ENCODE measurements around the gene TNS1. TPM values are rescaled to one million over a fixed set of nuclear protein-coding genes. Genes with fewer than 3 reads are reported as not detected.

TNS1 gene
- total and polyA plus RNA-seq, 2 experiments from 2014 or later, result 16.2 to 27.6 TPM

- peak overlapping the region; percentile 71 for H3K4me2 ChIP-seq
Observed at GRCh38 chr2:217858519-217859491, 144.0 kb downstream of the TNS1 start.

GRCh38 chr2:217857624-217858506, 144.9 kb downstream of the TNS1 start:
- Histone ChIP-seq H3K4me2 (peak overlapping the region; percentile 71), H3K4me1 (ENCODE audit: insufficient read depth) (peaks cover 21% of the 10 kb centered on the region), H3K9me2 (replicated peaks; ENCODE audit: insufficient read depth) (no peaks in the 10 kb centered on the region), H3K79me2 (peaks cover 20% of the 10 kb centered on the region), H3K27me3 (no peaks in the 10 kb centered on the region), H3K4me3 (no peak overlapping the region), H3K27ac (peak overlapping the region; percentile 88), H3K9me3 (ENCODE audit: low read depth) (no peaks in the 10 kb centered on the region), H4K20me1 (ENCODE audit: insufficient read depth, poor library complexity, severe bottlenecking) (no peaks in the 10 kb centered on the region), H3K36me3 (replicated peaks; ENCODE audit: insufficient read depth, low read depth) (no peaks in the 10 kb centered on the region), H2AFZ (no peak overlapping the region)
- TF ChIP-seq CTCF (IDR thresholded peaks at IDR 0.05; ENCODE audit: poor library complexity) (no peak), EZH2 (IDR thresholded peaks at IDR 0.05; ENCODE audit: borderline replicate concordance) (no peak), EZH2phosphoT487 (IDR thresholded peaks at IDR 0.05; ENCODE audit: low read depth, severe bottlenecking, unreplicated experiment) (no peak)
- 57% methylated on average over 20 of the region's 20 CpGs for WGBS (ENCODE audit: low lambda C conversion rate, missing lambda C conversion rate)
- DNase-seq (ENCODE audit: low spot score), result no peak

More at GRCh38 chr2:217858519-217859491, 144.0 kb downstream of the TNS1 start:
- WGBS (ENCODE audit: low lambda C conversion rate, missing lambda C conversion rate), result 24% methylated on average over 6 of the region's 11 CpGs
- Histone ChIP-seq H3K27ac (peak overlapping the region; percentile 92), H3K79me2 (peaks cover 20% of the 10 kb centered on the region), H3K9me2 (replicated peaks; ENCODE audit: insufficient read depth) (no peaks in the 10 kb centered on the region), H4K20me1 (ENCODE audit: insufficient read depth, poor library complexity, severe bottlenecking) (no peaks in the 10 kb centered on the region), H3K4me3 (no peak overlapping the region), H3K36me3 (replicated peaks; ENCODE audit: insufficient read depth, low read depth) (no peaks in the 10 kb centered on the region), H3K4me1 (ENCODE audit: insufficient read depth) (peaks cover 21% of the 10 kb centered on the region), H3K9me3 (ENCODE audit: low read depth) (no peaks in the 10 kb centered on the region), H3K27me3 (no peaks in the 10 kb centered on the region), H2AFZ (no peak overlapping the region)
- TF ChIP-seq EZH2 (IDR thresholded peaks at IDR 0.05; ENCODE audit: borderline replicate concordance) (no peak), EZH2phosphoT487 (IDR thresholded peaks at IDR 0.05; ENCODE audit: low read depth, severe bottlenecking, unreplicated experiment) (no peak), CTCF (IDR thresholded peaks at IDR 0.05; ENCODE audit: poor library complexity) (no peak)
- peak; percentile 92 for DNase-seq (ENCODE audit: low spot score)

GRCh38 chr2:217856871-217857270, 145.9 kb downstream of the TNS1 start:
- H3K27ac ChIP-seq, result no peak overlapping the region
- no peaks in the 10 kb centered on the region for H3K36me3 ChIP-seq (replicated peaks; ENCODE audit: insufficient read depth, low read depth)
- no peaks in the 10 kb centered on the region for H3K27me3 ChIP-seq
- TF ChIP-seq EZH2phosphoT487 (IDR thresholded peaks at IDR 0.05; ENCODE audit: low read depth, severe bottlenecking, unreplicated experiment) (no peak), EZH2 (IDR thresholded peaks at IDR 0.05; ENCODE audit: borderline replicate concordance) (no peak), CTCF (IDR thresholded peaks at IDR 0.05; ENCODE audit: poor library complexity) (no peak)
- DNase-seq (ENCODE audit: low spot score), result no peak
- peaks cover 20% of the 10 kb centered on the region for H3K79me2 ChIP-seq
- H3K4me2 ChIP-seq, result peak overlapping the region; percentile 71
- WGBS (ENCODE audit: low lambda C conversion rate, missing lambda C conversion rate), result 47% methylated on average over 4 of the region's 4 CpGs
- no peaks in the 10 kb centered on the region for H4K20me1 ChIP-seq (ENCODE audit: insufficient read depth, poor library complexity, severe bottlenecking)
- no peak overlapping the region for H2AFZ ChIP-seq
- H3K9me2 ChIP-seq (replicated peaks; ENCODE audit: insufficient read depth), result no peaks in the 10 kb centered on the region
- peaks cover 22% of the 10 kb centered on the region for H3K4me1 ChIP-seq (ENCODE audit: insufficient read depth)
- H3K4me3 ChIP-seq, result no peak overlapping the region
- H3K9me3 ChIP-seq (ENCODE audit: low read depth), result no peaks in the 10 kb centered on the region

Measured in hepatocyte (in vitro differentiated cells).